Suprapubic skin (tissue), 4 donors: Measurements from ENCODE around the gene PPP2R2B.

ENCODE experiments used
- CTCF ChIP-seq, 2 donors: fragments of 200-600 bp in 1 of 2; fragments of 450-650 bp in 1 of 2; sonication (generic) in 1 of 2; IDR thresholded peaks; one replicate each; pipeline ENCODE4 v1.5.1; 2016 to 2019; ENCODE audit warnings: antibody characterized with exemption in 2 of 2, mild to moderate bottlenecking in 1 of 2, moderate library complexity in 1 of 2
- EP300 ChIP-seq: sonication (generic); formaldehyde crosslinking; IDR thresholded peaks from one replicate; pipeline ENCODE4 v1.6.1; 2017; ENCODE audit warnings: antibody characterized with exemption
- POLR2A ChIP-seq, 2 donors: fragments of 450-650 bp; IDR thresholded peaks; one replicate each; pipeline ENCODE4 v1.6.1; 2017; ENCODE audit warnings: antibody characterized with exemption in 2 of 2, mild to moderate bottlenecking in 2 of 2, moderate library complexity in 2 of 2
- POLR2AphosphoS5 ChIP-seq, 3 donors: sonication (generic); formaldehyde crosslinking; IDR thresholded peaks; one replicate each; pipeline ENCODE4 v1.6.1; 2017; ENCODE audit warnings: antibody characterized with exemption in 3 of 3

GRCh38 chr5:146675636-146676035 lies 202.9 kb downstream of the PPP2R2B start:
- TF ChIP-seq CTCF (IDR thresholded peaks at IDR 0.05): no peak
- no peak for TF ChIP-seq POLR2AphosphoS5 (IDR thresholded peaks at IDR 0.05)
- no peak for TF ChIP-seq EP300
- TF ChIP-seq POLR2A (IDR thresholded peaks at IDR 0.05): no peak
